ENCODE results near the gene PDIA5. TPM values are rescaled to one million over a fixed set of nuclear protein-coding genes. Genes with fewer than 3 reads are reported as not detected.

The PDIA5 gene
- 22.5 to 25.5 TPM (median 24.3 TPM) in 5 replicates for total RNA-seq (2022; extraction: Qiagen RNA extraction; ENCODE audit: low read depth)

DNA sequence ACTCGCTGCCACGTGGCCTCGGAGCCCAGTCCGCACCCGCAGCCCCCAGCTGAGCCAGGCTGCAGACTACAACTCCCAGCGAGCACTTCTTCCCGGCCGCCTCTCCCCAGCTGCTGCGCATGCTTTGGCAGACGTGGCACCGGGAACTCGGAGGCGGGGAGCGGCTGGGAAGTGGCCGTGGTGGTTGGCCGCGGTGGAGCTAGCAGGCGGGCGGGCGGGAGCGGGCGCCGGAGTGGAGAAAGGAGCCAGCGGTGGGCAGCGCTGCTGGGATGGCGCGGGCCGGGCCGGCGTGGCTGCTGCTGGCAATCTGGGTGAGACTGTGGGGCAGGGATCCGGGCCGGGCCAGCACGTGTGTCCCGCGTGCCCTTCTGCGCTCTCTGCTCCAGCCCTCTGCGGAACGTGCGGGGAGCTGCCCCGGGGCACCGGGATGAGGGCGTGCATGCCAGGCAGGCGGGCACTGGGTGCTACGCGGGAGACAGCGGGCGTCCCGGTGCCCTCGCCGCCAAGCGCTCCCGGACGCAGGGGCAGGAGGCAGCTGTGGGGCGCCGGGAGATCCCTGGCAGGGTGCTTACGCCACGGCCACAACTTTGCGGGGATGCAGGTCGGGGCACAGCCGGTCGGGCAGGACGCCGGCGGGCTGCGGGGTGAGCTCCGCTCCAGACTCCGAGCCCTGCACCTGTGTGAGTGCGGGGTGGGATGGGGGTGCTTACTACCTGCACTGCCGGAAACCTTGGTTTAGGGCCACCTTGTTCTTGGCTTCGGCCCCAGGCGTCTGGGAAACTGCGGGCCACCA lies at the start of gene PDIA5:
PDIA5 (plus strand) TSS at position 130 of the 793 bp plus-strand sequence; CDS start at position 270, 140 bp downstream.

DNA sequence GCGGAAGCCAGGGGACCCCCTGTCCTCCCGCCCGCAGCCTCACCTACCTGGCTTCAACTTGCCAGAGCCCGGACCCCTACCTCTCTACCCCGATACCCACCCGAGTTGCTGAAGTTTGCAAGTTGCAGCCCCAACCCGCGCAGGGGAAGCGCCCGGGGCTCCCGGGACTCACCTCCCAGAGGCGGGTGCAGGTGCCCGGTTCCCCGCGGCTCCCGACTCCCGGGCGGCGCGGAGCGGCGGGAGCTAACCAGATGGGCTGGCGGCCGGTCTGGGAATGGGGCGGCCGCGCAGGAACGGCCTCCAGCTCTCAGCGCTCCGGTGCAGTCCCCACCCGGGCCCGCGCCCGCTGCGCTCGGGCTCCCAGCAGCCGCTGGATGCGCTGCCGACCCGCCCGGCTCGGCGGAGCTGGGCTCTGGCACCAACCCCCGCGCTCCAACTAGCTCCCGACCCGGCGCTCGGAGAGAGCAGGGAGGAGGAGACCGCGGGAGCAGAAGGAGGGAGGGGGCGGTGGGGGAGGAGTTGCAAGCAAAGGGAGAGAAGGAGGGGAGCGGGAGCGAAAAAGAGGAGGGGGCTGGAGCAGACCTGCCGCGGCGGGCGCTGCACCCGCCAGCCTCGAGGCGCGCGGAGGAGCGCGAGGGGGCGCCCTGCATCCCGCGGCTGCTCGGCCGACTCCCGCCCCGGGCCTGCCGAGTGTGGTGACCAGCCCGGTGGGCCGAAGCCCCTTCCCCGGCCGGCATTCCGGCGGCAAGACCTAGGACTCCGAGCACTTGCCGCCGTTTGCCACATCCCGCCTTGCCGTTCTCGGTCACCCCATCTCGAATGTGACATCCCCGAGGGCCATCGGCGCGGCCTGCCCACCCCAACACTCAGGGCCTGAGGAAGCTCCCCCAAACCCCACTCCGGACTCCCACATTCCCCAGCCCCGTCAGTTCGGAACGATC lies 39.3 kb upstream of the PDIA5 start, which contains the start of gene SEMA5B:
SEMA5B (minus strand) TSS at position 472 of the 941 bp plus-strand sequence. CDS start 66,500 bp downstream, outside the sequence.

DNA sequence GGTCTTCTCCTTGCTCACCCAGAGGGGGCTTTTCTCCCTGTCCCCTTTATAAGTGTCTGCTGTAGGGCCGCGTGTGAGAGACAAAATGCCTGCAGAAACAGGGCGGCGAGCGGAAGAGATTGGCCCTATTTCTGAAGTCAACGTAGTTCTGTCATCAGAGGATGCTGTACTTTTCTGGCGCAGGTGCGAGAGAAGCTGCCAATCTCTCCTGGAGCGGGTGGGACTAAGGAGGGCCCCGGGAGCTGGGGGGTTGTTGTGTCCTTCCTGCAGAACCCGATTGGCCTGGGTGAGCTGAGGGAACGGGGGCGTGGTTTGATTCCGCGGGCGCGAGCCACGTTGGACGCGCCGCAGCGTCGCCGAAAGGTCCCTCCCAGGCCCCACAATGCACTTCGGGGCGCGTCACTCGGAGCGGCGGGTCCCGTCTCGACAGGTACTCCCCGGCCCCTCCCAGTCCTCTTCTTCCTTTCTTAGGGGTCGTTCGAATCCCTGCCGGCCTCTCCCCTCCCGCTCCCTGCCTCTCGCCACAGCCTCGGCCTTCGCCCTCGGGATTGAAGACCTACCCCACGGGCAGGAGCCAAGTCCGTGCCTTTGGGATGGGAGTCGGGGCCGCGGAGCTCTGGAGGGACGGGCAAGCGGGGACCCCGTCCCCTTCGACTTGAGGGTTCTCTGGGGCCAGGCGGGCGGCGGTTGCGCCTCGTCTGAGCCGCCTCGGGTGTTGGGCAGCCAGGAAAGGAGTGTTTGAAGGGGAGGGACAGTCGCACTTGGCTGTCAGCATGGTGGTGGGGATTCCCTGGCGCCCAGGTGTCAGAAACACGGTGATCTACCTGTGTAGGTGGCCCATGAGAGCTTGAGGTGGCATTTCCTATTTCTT lies 135.0 kb downstream of the PDIA5 start, which contains the start of gene SEC22A:
SEC22A (plus strand) TSS at position 387 of the 871 bp plus-strand sequence. CDS start 7,275 bp downstream, outside the sequence.

Other genes with a start within 250 kb of the PDIA5 start
- 0.07 to 0.47 TPM (median 0.28 TPM) in 5 replicates for gene SEMA5B, start 39.3 kb upstream of the PDIA5 start, total RNA-seq (2022; extraction: Qiagen RNA extraction; ENCODE audit: low read depth)
- 11.8 to 22.5 TPM (median 18.6 TPM) in 5 replicates for gene SEC22A, start 134.9 kb downstream of the PDIA5 start, total RNA-seq (2022; extraction: Qiagen RNA extraction; ENCODE audit: low read depth)